IPS-NIHi7 (cell line): ENCODE results near the gene INO80C.
"Not testable (repeated sequence)": the region's sequence is repeated elsewhere in the genome, so short reads cannot be mapped to it uniquely, and the experiment has no call there.

Source experiments
- DNase-seq: peaks from one replicate; pipeline ENCODE4 v3.0.0; 2012; ENCODE audit warnings: mixed read lengths; ENCODE audit errors: extremely low spot score

Gene INO80C

DNA sequence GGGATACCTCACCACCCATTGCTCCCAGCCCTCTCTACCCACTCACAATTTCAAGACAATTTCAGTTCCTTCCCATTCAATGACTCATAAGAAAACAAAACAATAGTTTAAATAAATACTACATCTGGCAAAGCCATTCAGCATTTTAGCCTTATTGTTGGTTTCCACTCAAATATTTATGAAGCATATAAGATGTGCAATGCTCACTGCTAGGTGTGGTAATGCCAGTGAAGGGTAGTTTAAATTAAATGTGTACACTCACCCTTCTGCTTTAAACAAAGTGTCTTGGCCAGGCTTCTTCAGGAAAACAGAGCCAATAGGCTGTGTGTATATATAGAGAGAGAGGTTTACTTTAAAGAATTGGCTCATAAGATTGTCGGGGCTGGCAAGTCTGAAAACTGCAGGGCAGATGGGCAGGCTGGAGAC lies 37.0 kb downstream of the INO80C start:
- no peak for DNase-seq

DNA sequence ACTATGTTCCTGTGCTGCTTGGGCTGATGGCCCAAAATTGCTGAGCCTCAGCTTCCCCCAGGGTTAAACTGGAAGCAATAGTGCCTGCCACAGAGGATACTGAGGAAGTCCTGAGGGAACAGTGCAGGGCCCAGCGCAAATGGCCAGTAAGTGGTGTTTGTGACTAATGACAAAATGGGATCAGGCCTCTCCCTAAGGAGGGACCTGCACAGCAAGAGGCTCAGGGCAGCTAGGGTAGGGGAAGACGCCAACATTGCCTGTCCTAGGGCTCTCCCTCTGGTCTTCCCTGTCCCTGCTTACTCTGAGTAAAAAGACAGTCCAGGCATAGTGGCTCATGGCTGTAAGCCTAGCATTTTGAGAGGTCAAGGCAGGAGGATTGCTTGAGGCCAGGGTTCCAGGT lies 37.8 kb downstream of the INO80C start:
- no peak for DNase-seq

DNA sequence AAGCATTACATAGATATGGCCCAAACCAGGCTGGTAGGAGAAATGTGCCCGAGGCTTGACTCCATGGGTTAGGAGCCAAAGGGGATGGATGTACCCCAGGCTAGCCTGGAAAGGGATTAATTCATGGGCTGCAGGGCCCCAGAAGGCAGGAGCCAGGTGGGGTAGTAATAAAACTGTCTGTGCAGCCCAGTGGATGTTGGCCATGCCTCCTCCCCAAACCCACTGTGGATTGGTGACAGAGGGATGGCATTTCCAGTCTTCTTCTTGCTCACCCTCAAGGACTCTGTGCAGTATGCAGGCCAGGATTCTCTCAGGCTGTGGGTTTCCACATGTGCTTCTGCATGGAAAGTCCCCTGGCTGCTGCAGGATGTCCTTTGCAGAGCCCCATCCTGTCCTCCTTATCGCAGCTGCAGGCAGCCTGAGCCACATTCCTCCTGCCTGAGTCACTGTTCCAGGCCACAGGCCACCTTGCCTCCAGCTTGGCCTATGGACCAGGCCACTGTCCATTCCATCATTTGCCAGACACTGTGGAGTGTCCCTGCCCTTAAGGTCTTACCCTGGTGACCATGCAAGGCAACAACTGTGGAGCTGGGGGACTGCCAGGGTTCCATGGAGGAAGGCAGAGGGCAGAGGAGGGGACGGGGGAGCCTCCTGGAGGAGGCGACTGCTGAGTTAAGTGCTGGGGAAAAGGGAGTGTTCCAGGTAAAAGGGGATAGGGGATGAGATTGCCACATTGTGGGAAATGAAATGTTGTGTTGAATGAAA lies 38.9 kb downstream of the INO80C start:
- DNase-seq: peak; percentile 82

DNA sequence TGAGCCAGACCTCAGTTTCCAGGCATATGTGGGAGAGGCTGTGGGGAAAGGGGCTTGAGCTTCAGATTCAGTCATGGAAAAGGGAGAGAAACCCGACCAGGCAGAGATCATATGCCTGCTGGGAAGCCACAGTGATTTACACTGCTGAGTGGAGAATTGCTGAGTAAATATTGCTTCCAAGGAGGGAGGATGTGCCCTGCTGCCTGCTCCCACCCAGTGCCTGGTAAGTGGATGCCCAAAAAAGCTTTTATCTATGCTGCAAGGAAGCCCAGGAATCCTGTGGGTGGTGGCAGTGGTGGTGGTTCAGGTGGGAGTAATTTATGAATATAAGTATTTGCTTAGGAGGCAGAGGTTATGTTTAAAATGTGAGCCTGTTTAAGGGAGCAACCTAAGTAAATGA lies 39.5 kb downstream of the INO80C start:
- DNase-seq: peak; percentile 17

DNA sequence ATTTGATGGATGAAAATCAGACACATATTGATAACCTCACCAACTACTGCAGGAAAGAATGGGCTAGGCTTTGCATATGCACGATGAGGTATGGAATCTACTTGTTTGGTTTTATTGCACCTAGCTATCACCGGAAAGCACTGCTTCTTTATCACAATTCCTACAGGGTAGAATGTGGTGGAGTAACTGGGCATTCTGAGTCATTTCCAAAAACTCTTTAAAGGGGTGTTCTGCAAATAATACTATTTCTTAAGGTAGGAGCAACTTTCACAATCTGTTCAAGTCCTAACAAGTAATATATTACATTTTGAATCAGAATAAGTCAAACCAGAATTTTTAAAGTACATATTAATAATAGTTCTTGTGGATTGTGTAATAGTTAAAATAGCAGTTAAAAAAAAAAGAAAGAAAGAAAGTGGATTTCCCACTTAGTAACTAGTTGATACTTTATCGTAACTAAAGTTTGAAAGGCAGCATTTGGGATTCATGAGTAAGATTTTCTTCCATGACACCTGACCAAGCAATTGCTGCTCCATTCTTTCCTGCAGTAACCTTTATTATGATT lies 40.5 kb downstream of the INO80C start:
- no peak for DNase-seq

DNA sequence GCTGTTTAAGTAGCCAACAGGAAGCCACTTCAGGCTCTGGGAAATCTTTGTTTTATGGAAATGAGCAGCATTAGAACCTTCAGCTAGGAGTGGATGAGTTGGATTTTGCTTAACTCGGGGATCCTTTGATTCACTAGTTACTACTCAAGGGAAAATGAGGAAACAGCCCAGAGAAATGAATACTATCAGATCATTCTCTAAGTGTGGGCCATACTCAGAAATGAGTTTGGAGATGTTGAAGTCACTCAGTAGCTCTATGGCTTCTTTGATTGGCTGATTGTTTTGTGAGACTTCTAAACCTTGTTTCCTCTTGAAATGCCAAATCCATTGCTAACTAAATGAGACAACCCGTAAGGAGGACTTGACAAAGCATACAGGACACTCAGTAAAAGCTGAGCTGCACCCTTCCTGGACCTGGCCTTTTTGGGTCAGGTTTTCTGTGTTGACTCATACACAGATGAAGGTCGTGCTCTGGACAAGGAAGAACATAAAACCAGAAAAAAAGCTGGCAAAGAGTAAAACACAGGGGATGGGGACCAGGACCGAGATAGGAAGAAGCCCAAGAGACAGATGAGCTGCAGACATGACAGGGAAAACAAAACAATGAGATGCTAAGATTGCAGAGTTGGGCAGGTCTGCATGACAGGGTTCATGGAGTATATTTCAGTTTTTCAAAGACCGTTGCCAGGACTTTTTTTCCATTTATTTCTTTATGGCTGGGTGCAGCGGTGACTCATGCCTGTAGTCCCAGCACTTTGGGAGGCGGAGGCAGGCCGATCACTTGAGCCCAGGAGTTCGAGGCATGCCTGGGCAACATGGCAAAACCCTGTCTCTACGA lies 41.6 kb downstream of the INO80C start:
- no peak for DNase-seq

DNA sequence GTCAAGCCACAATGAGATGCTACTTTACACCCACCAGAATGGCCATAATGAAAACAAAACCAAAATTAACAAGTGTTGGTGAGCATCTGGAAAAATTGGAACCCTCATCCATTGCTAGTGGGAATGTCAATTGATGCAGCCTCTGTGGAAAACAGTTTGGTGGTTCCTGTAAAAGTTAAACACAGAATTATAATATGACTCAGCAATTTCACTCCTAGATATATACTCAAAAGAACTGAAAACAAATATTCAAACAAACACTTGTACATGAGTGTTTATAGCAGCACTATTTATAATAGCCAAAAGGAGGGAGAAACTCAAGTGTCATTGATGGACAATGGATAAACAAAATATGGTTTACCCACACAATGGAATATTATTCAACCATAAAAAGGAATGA lies 43.0 kb downstream of the INO80C start:
- DNase-seq: no peak

DNA sequence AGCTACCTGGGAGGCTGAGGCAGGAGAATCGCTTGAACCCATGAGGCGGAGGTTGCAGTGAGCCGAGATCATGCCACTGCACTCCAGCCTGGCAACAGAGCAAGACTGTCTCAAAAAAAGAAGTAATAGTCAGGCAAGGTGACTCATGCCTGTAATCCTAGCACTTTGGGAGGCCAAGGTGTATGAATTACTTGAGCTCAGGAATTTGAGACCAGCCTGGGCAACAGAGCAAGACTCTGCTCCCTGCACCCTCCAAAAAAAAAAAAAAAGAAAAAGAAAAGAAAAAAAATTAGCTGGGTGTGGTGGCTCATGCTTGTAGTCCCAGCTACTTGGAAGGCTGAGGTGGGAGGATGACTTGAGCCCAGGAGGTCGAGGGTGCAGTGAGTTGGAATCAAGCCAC lies 44.7 kb downstream of the INO80C start:
- DNase-seq: not testable (repeated sequence)

DNA sequence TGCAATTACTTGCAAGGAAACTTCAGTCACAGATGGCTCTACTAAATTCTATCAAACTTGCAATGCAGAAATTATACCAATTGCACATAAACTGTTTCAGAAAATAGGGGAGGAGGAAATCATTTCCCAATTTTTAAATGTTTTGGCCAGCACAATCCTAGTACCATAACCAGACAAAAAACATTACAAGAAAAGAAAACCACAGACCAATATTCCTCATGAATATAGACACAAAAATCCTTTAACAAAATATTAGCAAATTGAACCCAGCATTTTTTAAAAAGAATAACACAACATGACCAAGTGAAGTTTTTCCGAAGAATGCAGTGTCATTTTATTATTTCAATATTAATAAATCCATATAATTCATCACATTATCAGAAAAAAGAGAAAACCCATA lies 45.8 kb downstream of the INO80C start:
- DNase-seq: no peak

DNA sequence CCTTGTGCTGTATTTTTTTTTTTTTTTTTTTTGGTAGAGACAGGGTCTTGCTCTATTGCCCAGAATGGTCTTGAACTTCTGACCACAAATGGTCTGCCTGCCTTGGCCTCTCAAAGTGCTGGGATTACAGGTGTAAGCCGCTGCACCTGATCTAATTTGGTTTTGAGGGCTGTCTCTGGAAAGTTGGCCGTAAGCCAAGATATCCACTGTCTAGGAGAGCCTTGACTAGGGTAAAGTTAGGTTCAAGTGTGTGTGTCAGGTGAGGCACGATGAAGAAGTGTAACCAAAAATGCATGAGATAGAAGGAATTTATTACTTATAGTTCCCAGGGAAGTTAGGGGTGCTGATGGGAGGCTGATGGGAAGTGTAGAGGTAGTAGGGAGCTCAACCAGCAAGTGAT lies 46.7 kb downstream of the INO80C start:
- no peak for DNase-seq

DNA sequence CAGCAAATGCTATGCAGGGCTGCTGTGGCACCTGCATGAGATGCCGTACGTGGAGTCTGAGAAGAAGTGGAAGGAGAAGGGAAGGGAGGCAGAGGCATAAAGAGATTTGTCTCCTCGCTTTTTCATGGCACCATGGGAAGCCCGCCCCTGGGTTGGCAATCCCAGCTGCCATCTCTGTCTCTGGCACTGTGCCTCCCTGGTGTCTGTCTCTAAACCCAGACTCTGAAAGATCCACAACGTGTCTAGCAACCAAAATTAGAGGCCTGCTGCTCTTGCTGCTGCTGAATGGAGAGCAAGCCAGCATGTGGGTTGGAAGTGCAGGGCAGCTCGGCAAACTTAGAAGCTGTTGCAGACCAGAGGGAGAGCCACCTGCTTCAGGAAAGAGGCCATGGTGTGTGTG lies 53.1 kb downstream of the INO80C start:
- DNase-seq: peak; percentile 3

DNA sequence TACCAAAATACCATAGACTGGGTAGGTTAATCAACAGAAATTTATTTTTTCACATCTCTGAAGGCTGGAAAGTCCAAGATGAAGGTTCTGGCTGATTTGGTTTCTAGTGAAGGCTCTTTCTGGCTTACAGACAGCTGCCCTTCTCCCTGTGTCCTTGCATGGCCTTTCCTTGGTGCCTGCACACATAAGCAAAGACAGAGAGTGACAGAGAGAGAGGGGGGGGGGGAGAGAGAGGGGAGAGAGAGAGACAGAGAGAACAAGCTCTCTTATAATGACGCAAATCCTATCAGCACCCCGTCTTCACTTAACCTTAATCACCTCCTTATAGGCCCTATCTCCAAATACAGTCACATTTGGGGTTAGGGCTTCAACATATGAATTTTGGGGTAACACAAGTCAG lies 53.9 kb downstream of the INO80C start:
- DNase-seq: no peak

DNA sequence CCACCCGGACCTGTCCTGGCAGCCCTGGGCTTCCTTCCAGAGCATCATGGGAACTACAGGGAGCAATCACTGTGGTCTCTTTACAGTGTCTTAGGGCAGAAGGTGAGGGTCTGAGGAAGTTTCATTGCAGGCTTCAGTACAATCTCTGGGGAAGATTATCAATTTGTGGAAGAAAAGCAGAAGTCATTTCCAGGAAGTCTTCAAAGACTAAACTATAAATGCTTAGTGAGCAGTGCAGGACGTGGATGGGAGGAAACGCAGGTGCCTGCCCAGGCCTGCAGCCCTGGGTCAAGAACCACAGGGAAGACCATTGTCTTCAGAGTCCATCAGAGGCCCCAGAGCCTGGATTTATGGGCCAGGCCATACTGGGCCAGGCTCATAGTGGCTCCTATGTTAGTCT lies 54.3 kb downstream of the INO80C start:
- DNase-seq: no peak

DNA sequence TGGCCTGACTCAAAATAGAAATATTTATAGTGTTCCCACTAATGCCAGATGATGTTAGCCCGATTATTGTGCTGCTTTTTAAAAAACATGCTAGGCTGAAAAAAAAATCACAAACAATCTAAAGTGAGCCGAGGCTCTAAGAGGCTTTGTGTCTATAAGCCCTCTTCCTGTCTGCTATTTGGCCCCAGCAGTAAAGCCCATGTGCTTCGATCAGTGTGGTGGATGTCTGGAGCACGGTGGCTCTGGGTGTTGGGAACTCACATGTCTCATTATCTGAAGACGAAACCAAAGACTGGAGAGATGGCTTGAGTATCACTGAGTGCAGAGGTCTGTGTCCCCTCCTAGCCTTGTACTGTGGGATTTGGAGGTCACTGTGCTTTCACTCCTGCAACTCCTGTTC lies 55.1 kb downstream of the INO80C start:
- DNase-seq: no peak

DNA sequence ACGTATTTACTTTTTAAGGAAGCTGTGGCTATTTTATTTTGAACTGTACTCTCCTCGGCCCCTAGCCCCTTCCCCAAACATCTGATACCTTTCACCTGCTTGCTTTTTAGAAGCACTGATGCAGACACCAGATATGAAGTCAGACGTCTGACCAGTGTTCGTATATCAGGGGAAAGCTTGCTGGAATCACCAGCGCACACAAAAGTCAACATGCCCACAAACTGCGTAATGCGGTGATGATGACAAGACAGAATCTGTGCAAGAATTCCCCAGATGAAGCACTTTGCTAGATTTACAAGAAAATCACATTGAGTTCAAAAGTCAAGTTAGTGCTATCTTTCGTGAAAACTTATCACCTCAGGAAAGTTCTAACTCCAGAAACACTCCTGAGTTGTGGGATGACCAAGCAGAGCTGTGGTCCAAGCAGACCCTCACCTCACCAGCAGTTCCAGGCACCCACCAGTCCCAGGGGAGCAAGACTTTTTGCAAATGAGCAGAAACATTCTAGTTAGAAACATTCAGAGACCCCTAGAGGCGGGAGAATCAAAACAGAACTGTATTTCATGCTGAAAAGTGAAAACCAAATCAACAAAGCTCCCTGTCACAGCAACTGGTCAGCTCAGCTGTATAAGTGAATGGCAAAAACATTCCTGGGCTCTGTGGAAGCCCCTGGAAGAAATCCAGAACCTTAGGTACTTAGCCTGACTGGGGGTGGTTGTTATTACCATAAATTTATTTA lies 55.7 kb downstream of the INO80C start:
- no peak for DNase-seq

DNA sequence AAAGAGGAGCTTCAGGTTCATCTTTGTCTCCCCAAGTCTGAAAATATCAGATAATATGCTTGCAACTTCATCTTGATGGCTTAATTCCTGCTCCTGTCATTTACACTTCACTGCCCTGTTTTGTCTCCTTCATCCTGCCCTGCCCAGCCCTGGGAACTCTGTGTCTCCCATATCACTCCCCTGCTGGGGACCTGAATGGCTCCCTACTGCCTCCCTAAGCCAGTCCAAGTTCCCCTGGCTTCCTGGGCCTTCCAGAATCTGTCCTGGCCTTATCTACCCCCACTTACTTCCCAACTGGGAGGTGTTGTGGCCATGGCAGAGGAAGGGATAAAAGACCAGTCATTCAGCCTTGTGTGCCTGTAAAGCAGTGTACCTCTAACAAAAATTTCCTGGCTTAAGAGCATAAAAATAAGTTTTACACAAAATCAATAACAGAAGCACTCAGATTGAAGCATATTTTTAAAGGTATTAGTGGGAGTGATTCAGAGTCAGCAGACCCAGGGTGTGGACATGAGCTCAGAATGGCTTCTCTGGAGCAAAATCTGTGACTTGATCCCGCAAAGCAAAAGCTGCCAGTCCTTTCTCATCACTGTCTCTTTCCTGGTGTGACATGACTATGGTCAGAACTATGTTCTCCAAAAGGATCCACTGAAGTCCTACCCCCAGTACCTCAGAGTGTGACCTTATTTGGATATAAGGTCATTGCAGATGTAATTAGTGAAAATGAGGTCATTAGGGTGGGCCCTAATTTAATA lies 59.1 kb downstream of the INO80C start:
- peak; percentile 35 for DNase-seq

DNA sequence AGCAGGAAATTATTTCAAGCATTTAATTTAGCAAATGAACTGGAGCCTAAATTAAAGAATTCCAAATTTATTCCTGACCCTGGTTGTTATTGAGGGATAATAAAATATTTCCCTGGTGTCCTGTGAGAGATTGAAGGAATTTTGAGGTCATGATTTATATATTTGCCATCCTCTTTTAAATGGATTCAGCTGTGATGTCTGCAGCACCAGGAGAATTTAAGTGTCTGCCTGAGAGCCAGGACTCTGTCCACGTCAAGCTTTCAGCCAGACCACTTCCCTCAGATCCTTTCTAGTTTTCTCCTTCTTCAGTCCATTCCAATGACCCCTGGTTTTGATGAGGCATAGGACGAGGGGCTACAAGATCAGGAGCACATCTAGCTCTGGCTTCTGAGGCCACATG lies 59.9 kb downstream of the INO80C start:
- DNase-seq: no peak

DNA sequence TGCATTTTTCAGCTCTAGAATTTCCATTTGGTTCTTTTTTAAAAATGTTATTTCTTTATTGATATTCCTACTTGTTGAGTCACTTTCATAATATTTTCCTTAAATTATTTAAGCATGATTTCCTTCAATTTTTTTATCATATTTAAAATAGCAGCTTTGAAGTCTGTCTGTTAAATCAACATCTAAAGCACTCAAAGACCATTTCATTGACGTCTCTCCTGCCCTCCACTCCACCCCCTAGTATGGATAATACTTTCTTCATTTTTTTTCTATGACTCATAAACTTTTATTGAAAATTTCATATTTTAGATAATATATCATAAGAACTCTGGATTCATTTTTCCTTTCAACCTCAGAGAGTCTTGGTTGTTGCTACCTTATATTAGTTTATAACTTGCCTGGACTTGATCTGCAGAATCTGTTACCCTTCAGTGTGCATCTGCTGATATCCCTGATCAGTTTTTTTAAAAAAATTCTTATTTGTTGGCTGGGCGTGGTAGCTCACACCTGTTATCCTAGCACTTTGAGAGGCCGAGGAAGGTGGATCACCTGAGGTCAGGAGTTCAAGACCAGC lies 61.6 kb downstream of the INO80C start:
- DNase-seq: no peak

DNA sequence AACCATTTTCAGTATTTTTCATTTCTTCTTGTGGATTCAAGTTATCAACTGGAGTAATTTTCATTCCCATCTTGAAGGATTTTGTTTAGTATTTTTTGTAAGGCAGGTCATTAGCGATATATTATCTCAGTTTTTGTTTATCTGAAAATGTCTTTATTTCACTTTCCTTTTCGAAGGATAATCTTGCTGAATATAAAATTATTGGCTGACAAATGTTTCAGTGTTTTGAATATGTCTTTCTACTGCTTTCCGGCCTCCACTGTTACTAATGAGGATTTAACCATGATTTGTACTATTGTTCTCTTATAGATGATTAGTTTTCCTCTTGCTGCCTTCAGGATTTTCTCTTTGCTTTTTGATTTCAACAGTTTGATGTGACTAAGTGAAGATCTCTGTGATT lies 62.4 kb downstream of the INO80C start:
- DNase-seq: no peak

DNA sequence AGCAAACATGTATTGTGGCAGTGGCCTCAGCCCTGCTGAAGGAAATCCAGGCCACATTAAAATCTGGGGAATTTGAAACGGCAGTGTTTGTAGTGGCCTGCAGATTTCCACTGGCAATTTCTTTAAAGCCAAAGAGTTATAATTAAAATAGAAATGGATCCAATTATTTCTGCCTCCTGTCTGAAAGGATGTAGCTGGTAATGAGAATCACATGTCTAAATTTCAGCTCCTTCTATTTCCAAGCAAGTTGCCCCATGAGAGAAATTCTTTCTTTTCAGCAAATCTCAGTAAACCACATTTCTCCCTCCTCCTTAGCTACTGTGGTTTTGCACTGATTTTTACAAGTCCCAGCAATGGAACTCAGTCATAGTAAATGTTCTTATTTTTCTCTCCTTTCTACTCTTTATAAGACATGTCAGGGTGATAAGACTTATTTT lies 65.2 kb downstream of the INO80C start:
- no peak for DNase-seq

DNA sequence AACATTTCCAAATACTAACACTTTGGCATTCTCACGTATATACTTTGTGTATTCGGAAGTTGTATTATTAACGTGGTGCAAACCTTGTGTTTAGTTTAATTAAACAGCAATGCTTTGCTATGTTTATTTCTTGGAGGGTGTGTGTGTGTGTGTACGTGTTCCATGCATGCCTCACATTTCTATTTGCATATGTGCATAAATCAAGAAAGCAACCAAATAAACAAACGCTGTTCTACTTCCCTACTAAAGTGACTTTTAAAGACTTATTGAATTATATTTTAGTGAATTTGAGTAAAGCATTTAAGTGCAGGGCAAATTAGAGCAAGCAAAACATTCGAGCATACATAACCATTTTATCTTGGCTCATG lies 66.4 kb downstream of the INO80C start:
- DNase-seq: no peak
